ENCODE results near the gene GJB5.

DNA sequence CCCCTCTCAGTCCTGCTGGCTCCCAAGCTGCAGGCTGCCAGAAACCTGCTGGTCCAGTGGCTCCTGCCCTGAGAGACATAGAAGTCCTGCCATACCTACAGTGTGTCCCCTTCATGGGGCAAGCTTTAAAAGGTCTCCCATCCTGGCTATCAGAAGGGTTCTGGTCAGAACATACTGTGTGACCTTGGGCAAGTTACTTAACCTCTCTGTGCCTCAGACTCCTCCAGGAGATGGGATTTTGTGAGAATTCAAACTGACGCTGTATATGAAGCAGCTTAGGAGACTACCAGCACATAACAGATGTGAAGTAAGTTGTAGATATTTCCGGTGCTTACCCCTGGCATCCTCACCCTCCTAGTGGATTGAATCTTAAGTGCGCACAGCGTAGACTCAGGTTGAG is 8.7 kb upstream of the GJB5 start:
- no peak for TF ChIP-seq POLR2A (IDR thresholded peaks at IDR 0.05)
- TF ChIP-seq, protein P1, sequence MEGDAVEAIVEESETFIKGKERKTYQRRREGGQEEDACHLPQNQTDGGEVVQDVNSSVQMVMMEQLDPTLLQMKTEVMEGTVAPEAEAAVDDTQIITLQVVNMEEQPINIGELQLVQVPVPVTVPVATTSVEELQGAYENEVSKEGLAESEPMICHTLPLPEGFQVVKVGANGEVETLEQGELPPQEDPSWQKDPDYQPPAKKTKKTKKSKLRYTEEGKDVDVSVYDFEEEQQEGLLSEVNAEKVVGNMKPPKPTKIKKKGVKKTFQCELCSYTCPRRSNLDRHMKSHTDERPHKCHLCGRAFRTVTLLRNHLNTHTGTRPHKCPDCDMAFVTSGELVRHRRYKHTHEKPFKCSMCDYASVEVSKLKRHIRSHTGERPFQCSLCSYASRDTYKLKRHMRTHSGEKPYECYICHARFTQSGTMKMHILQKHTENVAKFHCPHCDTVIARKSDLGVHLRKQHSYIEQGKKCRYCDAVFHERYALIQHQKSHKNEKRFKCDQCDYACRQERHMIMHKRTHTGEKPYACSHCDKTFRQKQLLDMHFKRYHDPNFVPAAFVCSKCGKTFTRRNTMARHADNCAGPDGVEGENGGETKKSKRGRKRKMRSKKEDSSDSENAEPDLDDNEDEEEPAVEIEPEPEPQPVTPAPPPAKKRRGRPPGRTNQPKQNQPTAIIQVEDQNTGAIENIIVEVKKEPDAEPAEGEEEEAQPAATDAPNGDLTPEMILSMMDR (IDR thresholded peaks at IDR 0.05) = no peak
- TF ChIP-seq EP300 (IDR thresholded peaks at IDR 0.05) = no peak
